Activated CD4-positive, alpha-beta T cell treated with anti-CD3 and anti-CD28 coated beads, Interleukin-2, amount 50 U/mL, for 48 hours (primary cell): ENCODE results near the gene SLC16A8.

ENCODE experiments used
- DNase-seq, 2 experiments: peaks; one replicate each; pipeline ENCODE4 v3.0.0-alpha.2; 2020

SLC16A8 gene

GRCh38 chr22:38111925-38112355 is 28.0 kb upstream of the SLC16A8 start:
- no peak for DNase-seq

GRCh38 chr22:38110863-38111852 is 27.2 kb upstream of the SLC16A8 start:
- no peak for DNase-seq

GRCh38 chr22:38110008-38110862 is 26.3 kb upstream of the SLC16A8 start, which contains the start of gene BAIAP2L2:
BAIAP2L2 (minus strand) TSS chr22:38110684; CDS start chr22:38110525, 159 bp downstream.
- DNase-seq: no peak

GRCh38 chr22:38109371-38110001 is 25.5 kb upstream of the SLC16A8 start:
- no peak for DNase-seq

GRCh38 chr22:38108561-38109319 is 24.8 kb upstream of the SLC16A8 start:
- DNase-seq: no peak

GRCh38 chr22:38107692-38108515 is 23.9 kb upstream of the SLC16A8 start:
- no peak for DNase-seq

GRCh38 chr22:38106814-38107578 is 23.0 kb upstream of the SLC16A8 start:
- DNase-seq: no peak

- no peak for DNase-seq
These were observed 20.1 kb upstream of the SLC16A8 start for GRCh38 chr22:38104084-38104483.

GRCh38 chr22:38103641-38104040 is 19.7 kb upstream of the SLC16A8 start:
- no peak for DNase-seq

- DNase-seq: no peak
These were observed 14.6 kb upstream of the SLC16A8 start for GRCh38 chr22:38098410-38099249.

GRCh38 chr22:38097557-38098409 is 13.8 kb upstream of the SLC16A8 start:
- no peak for DNase-seq

- no peak for DNase-seq
These were observed 13.1 kb upstream of the SLC16A8 start for GRCh38 chr22:38097058-38097457.

GRCh38 chr22:38089474-38089851 is 5.5 kb upstream of the SLC16A8 start:
- DNase-seq: no peak

- no peak for DNase-seq
These were observed 4.9 kb upstream of the SLC16A8 start for GRCh38 chr22:38088629-38089473.

- no peak for DNase-seq
These were observed 3.9 kb upstream of the SLC16A8 start for GRCh38 chr22:38087855-38088254.

- no peak for DNase-seq
These were observed 3.0 kb upstream of the SLC16A8 start for GRCh38 chr22:38086942-38087341.
